Skeletal muscle cell (primary cell): ENCODE data around the gene OLIG3.

ENCODE experiments used
- DNase-seq: peaks from one replicate; pipeline ENCODE4 v3.0.0-alpha.2; 2010; ENCODE audit warnings: low read depth
- H3K4me3 ChIP-seq: 2 replicates; pipeline ENCODE4 v1.5.1; 2011; ENCODE audit warnings: low read depth, mild to moderate bottlenecking, control low read depth, low read length, moderate library complexity

The OLIG3 gene

DNA sequence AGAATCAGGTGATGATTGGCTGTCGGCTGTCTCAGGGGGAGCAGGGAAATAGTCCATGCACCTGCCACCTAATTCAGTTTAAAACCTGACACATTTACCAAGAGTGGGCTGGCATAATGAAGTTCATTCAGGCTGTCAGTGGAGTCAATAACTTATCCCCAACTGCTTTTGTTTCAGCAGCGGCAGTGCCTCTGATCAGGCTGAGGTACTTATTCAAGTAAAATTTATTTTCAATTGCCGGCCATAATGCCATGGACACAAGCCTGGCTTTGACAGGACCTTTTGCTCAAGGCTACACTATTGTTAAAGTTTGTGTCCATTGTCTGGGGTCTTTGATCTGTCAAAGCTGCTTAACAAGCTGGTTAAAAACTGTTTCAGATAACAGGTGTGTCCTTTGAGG lies 20.6 kb downstream of the OLIG3 start:
- no peak for DNase-seq
- no peak overlapping the region for H3K4me3 ChIP-seq

- DNase-seq = no peak
- no peak overlapping the region for H3K4me3 ChIP-seq
Observed at GRCh38 chr6:137472641-137473137, 21.5 kb downstream of the OLIG3 start.

GRCh38 chr6:137471986-137472385 lies 22.2 kb downstream of the OLIG3 start:
- DNase-seq = no peak

GRCh38 chr6:137471497-137471896 lies 22.7 kb downstream of the OLIG3 start:
- no peak overlapping the region for H3K4me3 ChIP-seq
- DNase-seq = no peak

More at GRCh38 chr6:137471986-137472385, 22.2 kb downstream of the OLIG3 start:
- H3K4me3 ChIP-seq = no peak overlapping the region

DNA sequence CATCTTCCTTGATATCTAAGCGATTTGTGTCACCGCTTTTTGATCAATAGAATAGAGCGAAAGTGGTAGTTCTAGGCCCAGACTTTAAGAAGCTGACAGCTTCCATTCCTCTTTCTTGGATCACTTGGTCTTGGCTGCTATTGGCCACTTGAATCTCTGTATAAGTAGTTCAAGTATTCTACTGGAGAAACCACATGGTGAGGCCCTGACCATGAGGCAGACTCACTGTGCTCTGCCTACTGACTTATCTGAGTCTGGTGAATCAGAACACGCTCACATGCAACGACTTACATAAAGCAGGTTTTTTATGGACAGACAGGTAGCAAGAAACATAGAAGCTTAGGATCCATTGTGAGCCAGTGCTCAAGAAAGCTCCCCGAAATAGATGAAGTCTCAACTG lies 27.0 kb downstream of the OLIG3 start:
- no peak overlapping the region for H3K4me3 ChIP-seq
- no peak for DNase-seq

DNA sequence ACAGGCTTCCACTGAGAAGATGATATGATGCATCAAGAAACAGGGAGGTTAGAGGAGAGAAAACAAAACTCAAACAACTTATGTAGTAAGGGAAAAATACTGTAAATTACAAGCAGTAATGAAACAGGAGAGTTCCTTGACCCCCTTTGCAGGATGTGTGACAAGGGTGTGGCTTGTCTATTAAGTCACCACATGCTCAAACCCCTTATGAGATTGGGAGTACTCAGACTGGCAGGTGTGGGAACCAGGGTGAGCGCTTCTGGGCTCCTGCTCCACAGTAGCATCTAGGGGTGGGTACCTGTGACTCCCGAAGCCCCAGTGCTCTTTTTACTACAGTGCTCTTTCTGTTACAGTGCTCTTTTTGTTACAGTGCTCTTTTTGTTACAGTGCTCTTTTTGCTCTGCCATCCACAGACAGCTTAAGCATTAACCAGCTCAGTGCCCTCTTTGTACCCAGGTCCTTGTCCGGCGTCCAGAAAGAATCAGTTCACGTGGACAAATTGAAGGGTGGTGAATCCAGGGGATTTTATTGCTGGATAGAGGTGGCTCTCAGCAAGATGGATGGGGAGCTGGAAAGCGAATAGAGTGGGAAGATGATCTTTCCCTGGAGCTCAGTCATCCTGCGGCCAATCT lies 28.7 kb downstream of the OLIG3 start:
- DNase-seq = no peak
- H3K4me3 ChIP-seq = no peak overlapping the region

DNA sequence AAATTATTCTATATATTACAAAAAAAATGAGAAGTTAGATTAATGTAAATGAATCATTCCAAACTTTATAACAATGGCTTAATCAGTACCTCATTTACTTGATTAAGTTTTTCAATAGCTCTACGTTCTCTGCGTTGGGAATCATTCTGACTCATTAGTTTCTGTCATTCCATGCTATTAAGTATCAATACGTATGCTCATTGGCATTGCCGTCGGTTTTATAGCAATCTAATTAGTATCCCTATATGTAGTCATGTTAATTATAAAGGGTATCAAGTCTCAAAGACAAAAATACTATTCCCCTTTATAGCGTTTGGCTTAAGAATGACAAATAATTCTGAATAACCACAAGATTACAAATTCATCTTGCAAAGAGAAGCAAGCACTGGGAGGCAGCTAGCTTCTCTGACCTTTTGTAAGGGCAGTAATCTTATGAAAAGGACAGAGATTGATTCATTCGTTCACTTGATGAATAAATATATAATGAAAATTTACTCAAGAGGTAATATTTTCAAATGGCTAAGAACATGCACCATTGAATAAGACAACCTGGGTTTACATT lies 41.8 kb downstream of the OLIG3 start:
- no peak overlapping the region for H3K4me3 ChIP-seq
- DNase-seq = peak; percentile 6

GRCh38 chr6:137443901-137444300 lies 50.3 kb downstream of the OLIG3 start:
- no peak overlapping the region for H3K4me3 ChIP-seq
- no peak for DNase-seq
